ENCODE measurements around the gene FKBP8.
"Not testable (repeated sequence)": the region's sequence is repeated elsewhere in the genome, so short reads cannot be mapped to it uniquely, and the experiment has no call there.

The FKBP8 gene

GRCh38 chr19:18542941-18543813 is at the start of gene FKBP8:
FKBP8 (minus strand) TSS chr19:18543573; CDS start chr19:18541970, 1,603 bp downstream.
- peak; percentile 47 for DNase-seq (ENCODE audit: low read depth)

GRCh38 chr19:18592732-18593131 is 49.4 kb upstream of the FKBP8 start:
- not testable (repeated sequence) for DNase-seq (ENCODE audit: low read depth); H3K4me3 ChIP-seq (ENCODE audit: low read depth, low read length)

More at GRCh38 chr19:18542941-18543813, at the start of gene FKBP8:
- H3K4me3 ChIP-seq (ENCODE audit: low read depth, low read length): peak within 1 kb of the TSS; percentile 68

DNA sequence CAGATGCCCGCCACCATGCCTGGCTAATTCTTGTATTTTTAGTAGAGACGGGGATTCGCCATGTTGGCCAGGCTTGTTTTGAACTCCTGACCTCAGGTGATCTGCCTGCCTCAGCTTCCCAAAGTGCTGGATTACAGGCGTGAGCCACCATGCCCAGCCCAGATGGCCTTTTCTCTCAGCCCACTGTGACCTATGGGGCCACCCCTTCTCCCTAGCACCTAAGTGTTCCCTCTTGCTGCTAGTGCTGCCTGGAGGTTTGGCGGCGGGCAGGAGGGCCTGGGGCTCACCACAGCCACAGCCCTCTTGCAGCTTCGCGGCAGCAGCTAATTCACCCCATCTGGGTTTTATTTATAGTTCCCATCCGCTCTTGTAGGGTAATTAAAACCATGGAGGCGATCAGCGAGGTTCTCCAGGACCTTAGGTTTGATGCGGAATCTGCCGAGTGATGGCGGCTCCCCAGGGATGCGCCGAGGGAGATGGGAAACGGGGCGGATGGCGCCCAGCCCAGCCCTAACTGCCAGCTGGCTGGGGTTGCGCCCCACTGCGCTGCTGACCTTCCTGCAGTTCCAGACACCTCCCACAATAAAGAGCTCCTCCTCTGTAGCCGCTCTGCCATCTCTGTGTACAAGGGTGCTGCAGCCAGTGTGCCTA is 48.5 kb upstream of the FKBP8 start:
- H3K4me3 ChIP-seq (ENCODE audit: low read depth, low read length): no peak overlapping the region
- DNase-seq (ENCODE audit: low read depth): no peak

- H3K4me3 ChIP-seq (ENCODE audit: low read depth, low read length): peak overlapping the region; percentile 84
- DNase-seq (ENCODE audit: low read depth): peak; percentile 77
These were observed 47.2 kb upstream of the FKBP8 start for GRCh38 chr19:18590273-18591272.

GRCh38 chr19:18589380-18590272 is 46.3 kb upstream of the FKBP8 start:
- H3K4me3 ChIP-seq (ENCODE audit: low read depth, low read length): peak overlapping the region; percentile 84
- DNase-seq (ENCODE audit: low read depth): peak; percentile 33

DNA sequence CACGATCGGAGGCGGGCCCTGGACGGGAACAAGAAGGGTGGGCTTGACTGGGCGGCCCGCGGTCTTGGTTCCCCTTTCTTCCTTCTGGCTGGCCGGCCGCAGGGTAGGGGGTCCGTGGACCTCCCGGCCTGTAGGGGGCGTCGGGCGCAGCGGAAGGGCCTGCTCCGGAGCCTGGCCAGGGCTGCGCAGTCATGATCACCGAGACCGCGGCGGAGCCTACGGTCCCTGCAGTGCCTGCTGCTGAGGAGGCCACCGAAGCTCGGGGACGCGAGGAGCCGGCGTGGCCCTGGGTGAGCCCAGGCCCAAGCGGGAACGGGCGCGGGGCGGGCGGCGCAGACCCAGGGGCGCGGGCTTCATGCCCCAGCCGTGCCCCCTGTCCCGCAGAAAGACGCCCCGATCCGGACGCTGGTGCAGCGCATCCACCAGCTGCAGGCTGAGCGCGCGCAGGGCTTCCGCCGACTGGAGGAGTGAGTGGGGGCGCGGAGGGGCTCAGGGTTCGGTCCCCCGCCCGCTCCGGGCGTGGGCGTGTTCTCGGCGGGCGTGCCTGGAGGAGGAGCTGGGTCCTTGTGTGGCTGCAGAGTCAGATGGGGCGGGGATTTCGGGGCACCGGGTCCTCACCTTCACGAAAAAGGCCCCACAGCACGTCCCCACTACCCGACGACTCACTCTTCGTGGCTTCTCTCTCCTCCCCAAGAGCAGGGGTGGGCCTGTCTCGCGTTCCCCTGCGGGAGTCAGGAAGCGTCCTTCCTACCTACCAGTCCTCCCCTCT is 45.4 kb upstream of the FKBP8 start, which contains the start of gene REX1BD:
Gene REX1BD (plus strand): TSS at position 188 of the 769 bp plus-strand sequence. CDS start 4 bp downstream, at position 192.
- peak within 1 kb of the TSS; percentile 84 for H3K4me3 ChIP-seq (ENCODE audit: low read depth, low read length)
- DNase-seq (ENCODE audit: low read depth): peak; percentile 31

GRCh38 chr19:18587962-18588610 is 44.7 kb upstream of the FKBP8 start:
- peak overlapping the region; percentile 84 for H3K4me3 ChIP-seq (ENCODE audit: low read depth, low read length)
- no peak for DNase-seq (ENCODE audit: low read depth)

GRCh38 chr19:18587561-18587960 is 44.2 kb upstream of the FKBP8 start:
- no peak overlapping the region for H3K4me3 ChIP-seq (ENCODE audit: low read depth, low read length)
- DNase-seq (ENCODE audit: low read depth): no peak

GRCh38 chr19:18586306-18586705 is 42.9 kb upstream of the FKBP8 start:
- DNase-seq (ENCODE audit: low read depth): no peak
- no peak overlapping the region for H3K4me3 ChIP-seq (ENCODE audit: low read depth, low read length)

DNA sequence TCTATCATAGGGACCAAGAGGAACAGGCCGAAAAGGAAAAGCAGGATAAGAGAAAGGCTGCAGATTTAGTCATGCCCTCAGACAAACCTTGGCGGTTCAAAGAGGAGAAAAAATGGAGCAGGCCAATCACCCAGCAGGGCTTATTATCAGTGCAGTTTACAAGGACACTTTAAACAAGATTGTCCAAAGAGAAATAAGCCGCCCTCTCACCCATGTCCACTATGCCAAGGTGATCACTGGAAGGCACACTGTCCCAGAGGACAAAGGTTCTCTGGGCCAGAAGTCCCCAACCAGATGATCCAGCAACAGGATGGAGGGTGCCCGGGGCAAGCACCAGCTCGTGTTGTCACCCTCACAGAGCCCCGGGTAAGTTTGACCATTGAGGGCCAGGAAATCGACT is 36.9 kb upstream of the FKBP8 start:
- DNase-seq (ENCODE audit: low read depth): no peak

DNA sequence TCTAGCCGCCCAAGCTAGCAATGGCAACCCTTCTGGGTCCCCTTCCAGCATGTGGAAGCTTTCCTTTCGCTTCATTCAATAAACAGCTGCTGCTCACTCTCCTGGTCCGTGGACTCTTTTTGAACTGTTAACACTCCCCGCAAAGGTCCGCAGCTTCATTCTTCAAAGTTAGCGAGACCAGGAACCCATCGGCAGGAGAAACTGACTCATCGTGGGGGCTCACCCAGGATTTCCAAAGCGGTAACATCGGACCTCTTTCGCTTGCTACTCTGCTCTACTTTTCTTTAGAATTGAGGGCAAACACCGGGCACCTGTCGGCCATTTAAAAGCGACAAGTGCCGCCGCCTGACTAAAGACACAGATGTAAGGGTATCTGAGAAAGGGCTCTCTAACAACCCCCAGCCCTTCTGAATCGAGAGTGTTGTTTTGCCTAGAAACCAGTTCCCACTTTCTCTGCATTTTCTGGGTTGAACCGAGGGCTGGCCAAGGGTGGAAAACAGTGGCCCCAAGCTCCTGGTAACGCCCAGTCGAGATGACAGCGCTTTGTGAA is 34.1 kb upstream of the FKBP8 start:
- no peak overlapping the region for H3K4me3 ChIP-seq (ENCODE audit: low read depth, low read length)
- no peak for DNase-seq (ENCODE audit: low read depth)

More for the DNA sequence above, 36.9 kb upstream of the FKBP8 start:
- no peak overlapping the region for H3K4me3 ChIP-seq (ENCODE audit: low read depth, low read length)

GRCh38 chr19:18576383-18576782 is 33.0 kb upstream of the FKBP8 start:
- no peak for DNase-seq (ENCODE audit: low read depth)
- no peak overlapping the region for H3K4me3 ChIP-seq (ENCODE audit: low read depth, low read length)

- H3K4me3 ChIP-seq (ENCODE audit: low read depth, low read length): no peak overlapping the region
These were observed 31.4 kb upstream of the FKBP8 start for GRCh38 chr19:18574691-18575291.

DNA sequence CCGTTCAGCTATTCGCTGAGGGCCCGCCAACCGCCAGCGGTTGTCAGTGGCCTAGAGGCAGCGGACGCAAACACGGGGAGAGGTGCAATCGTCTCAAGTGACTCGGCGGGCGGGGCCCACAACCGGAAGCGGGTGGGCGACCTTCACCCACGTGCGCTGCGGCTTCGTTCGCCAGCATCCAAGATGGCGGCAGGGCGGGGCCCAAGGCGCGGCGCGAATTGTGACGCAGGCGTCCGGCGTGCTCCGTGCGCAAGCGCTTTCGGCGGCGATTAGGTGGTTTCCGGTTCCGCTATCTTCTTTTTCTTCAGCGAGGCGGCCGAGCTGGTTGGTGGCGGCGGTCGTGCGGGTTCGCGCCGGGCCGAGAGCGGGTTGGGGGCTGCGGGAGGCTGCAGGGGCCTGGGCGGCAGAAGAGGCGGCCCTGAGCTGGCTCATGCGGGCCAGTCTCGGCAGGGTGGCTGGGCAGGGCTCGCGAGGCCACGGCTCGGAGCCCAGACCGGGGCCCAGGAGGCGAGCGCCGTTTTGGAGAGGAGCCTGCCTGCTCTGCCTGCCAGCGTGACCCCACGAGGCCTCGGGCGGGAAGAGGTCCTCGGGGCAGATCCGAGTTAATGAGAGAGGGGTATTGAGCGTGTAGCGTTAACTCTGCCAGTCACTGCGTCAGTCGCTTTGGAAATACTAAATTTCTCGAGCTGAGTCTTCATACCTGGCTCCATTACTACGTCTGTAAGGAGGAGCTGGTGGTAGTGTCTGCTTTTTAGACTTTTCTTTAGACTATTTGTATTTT is 28.4 kb upstream of the FKBP8 start, which contains the start of gene UBA52:
Gene UBA52 (plus strand): TSS at position 294 of the 781 bp plus-strand sequence. CDS start 1,444 bp downstream, outside the sequence.
- peak; percentile 90 for DNase-seq (ENCODE audit: low read depth)
- H3K4me3 ChIP-seq (ENCODE audit: low read depth, low read length): peak within 1 kb of the TSS; percentile 64

More at GRCh38 chr19:18574691-18575291, 31.4 kb upstream of the FKBP8 start:
- no peak for DNase-seq (ENCODE audit: low read depth)

GRCh38 chr19:18568367-18568766 is 25.0 kb upstream of the FKBP8 start:
- no peak for DNase-seq (ENCODE audit: low read depth)
- no peak overlapping the region for H3K4me3 ChIP-seq (ENCODE audit: low read depth, low read length)

DNA sequence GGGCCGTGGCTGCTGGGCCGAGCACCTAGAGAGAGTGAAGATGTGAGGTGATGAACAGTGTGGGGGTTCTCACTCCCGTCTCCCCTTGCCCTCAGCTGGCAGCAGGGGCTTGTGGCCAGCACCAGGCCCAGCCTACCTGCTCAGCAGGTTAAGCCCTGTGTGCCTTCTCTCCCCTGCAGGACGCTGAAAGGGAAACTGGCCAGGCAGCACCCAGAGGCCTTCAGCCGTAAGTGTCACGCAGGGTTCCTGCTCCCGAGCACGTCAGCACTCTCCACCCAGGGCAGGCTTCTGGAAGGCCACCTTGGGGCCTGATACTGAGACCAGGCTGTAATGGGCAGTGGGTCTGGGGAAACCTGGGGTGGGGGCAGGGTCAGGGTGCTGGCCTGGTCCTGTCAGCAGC is 23.6 kb upstream of the FKBP8 start:
- DNase-seq (ENCODE audit: low read depth): no peak
- H3K4me3 ChIP-seq (ENCODE audit: low read depth, low read length): no peak overlapping the region
